ENCODE measurements around the gene CCNF. TPM values are rescaled to one million over a fixed set of nuclear protein-coding genes. Genes with fewer than 3 reads are reported as not detected.

Gene CCNF
- total and polyA plus RNA-seq, 2 of the 8 experiments (the other 6 are each of a cell fraction or from before 2014, with no cell fraction given) = 15.4 to 54.3 TPM

GRCh38 chr16:2455081-2455845 lies 26.0 kb downstream of the CCNF start (continued):
- no peak for TF ChIP-seq RBBP5 (IDR thresholded peaks at IDR 0.05; ENCODE audit: borderline replicate concordance, low read depth, low read length)
- TF ChIP-seq RFX5 (IDR thresholded peaks at IDR 0.05; ENCODE audit: borderline replicate concordance, low read depth, low read length) = no peak
- no peak for TF ChIP-seq TBP (IDR thresholded peaks at IDR 0.05; ENCODE audit: low read depth, low read length)
